Measurements from ENCODE around the gene TNFAIP8. TPM values are rescaled to one million over a fixed set of nuclear protein-coding genes. Genes with fewer than 3 reads are reported as not detected.

TNFAIP8 gene
- polyA plus RNA-seq, 1 of the 3 experiments (the other 2 are of a cell fraction), result 31.3 TPM

DNA sequence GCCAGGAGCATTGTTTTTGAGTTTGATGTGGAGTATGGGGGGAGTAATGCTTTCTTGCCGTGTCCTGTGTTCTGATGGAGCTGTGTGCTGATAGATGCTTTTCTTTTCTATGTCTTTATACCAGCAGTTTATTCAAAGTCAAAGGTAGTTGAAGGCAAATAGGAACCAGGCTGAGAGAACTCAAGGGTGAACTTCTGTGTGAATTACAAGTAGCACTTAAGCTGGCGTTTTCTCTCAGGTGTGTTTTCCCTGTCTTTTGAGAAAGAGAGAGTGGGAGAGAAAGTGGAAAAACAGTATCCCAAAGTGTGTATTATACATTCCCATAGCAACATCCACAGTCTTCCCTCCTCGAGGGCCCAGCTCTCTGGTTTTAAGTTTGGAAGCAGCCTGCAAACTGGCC, 1.5 kb downstream of the TNFAIP8 start:
- ChIA-PET CTCF (interaction anchor here (0.6 to 2.9 kb wide), 4 partner anchors 9 to 369 kb away, joined by 3 to 10 read pairs (median 6); partner anchors contain the start of gene DTWD2), POLR2A (no interaction called here)
- Histone ChIP-seq H3K9ac (no peak overlapping the region), H3K4me1 (ENCODE audit: control insufficient read depth in 1 of 2, insufficient read depth in 2 of 2, low read depth in 1 of 2, low read length in 1 of 2) (peaks cover 0 to 4% of the 10 kb centered on the region in 2 experiments; a peak in 2 of 4 replicates), H3K4me2 (peak overlapping the region; percentile 67; the same call in 1 of the 2 replicates), H2AFZ (ENCODE audit: low read depth) (no peak overlapping the region), H3K36me3 (replicated peaks in 1 of 2; ENCODE audit: control insufficient read depth in 1 of 2, insufficient read depth in 2 of 2, low read length in 1 of 2) (no peaks in the 10 kb centered on the region), H3K27me3 (ENCODE audit: insufficient read depth) (no peaks in the 10 kb centered on the region), H3K9me3 (no peaks in the 10 kb centered on the region), H3K4me3 (ENCODE audit: low read depth in 2 of 2, low read length in 1 of 2) (no peak overlapping the region; a peak in 1 of 4 replicates), H3F3A (replicated peaks; ENCODE audit: insufficient read depth) (no peaks in the 10 kb centered on the region), H3K9me2 (no peaks in the 10 kb centered on the region), H3K79me2 (ENCODE audit: insufficient read depth) (peaks cover 18% of the 10 kb centered on the region), H4K20me1 (ENCODE audit: insufficient read depth) (no peaks in the 10 kb centered on the region), H3K27ac (ENCODE audit: low read depth in 2 of 2, low read length in 1 of 2) (no peak overlapping the region)
- no peak for DNase-seq
- TF ChIP-seq, protein P1, sequence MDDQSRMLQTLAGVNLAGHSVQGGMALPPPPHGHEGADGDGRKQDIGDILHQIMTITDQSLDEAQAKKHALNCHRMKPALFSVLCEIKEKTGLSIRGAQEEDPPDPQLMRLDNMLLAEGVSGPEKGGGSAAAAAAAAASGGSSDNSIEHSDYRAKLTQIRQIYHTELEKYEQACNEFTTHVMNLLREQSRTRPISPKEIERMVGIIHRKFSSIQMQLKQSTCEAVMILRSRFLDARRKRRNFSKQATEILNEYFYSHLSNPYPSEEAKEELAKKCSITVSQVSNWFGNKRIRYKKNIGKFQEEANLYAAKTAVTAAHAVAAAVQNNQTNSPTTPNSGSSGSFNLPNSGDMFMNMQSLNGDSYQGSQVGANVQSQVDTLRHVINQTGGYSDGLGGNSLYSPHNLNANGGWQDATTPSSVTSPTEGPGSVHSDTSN (IDR thresholded peaks at IDR 0.05), result no peak
- TF ChIP-seq CHD2 (IDR thresholded peaks at IDR 0.05; ENCODE audit: low read length, partially characterized antibody) (no peak), NRF1 (IDR thresholded peaks at IDR 0.05; ENCODE audit: low read depth, low read length) (no peak), YY1 (IDR thresholded peaks at IDR 0.05; ENCODE audit: low read depth) (no peak)
- TF ChIP-seq, protein P2, sequence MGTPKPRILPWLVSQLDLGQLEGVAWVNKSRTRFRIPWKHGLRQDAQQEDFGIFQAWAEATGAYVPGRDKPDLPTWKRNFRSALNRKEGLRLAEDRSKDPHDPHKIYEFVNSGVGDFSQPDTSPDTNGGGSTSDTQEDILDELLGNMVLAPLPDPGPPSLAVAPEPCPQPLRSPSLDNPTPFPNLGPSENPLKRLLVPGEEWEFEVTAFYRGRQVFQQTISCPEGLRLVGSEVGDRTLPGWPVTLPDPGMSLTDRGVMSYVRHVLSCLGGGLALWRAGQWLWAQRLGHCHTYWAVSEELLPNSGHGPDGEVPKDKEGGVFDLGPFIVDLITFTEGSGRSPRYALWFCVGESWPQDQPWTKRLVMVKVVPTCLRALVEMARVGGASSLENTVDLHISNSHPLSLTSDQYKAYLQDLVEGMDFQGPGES (IDR thresholded peaks at IDR 0.05; ENCODE audit: low read depth, low read length), result no peak
- WGBS (ENCODE audit: low lambda C conversion rate), result 86% methylated on average over 3 of the region's 3 CpGs

DNA sequence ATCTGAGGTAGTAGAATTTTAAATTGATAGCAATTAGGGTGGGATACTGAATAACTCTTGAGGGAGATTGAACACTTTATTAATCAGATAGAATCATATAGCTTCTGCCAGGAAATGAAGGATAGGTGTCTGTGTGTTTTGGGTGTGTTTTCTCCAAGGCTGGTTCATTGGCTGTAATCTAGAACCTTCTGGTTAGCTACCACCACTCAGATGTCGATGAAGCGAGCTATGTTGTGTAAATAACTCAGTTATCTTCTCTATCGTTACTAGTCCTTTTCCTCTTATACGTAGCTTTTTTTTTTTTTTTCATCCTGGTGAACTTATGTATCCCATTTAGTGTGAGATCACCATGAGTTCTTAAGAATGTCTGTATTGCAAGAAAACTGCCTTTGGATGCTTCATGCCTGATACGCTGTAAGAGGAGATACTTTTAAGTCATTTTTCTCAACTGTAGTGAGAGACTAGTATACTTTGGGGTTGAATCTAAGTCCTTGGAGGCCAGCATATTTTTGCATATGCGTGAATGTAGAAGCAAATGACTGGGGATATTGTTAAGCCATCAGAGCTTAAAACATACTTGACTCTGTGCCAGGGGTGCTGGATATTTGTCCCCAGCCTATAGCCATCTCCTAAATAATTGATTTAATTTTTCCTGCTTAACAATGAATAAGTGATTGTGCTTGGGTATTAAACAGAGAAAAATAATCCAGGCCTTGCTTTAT, 2.1 kb downstream of the TNFAIP8 start:
- no peak for DNase-seq
- ChIA-PET CTCF (interaction anchor here (0.6 to 2.9 kb wide), 2 partner anchors 26 to 370 kb away, joined by 3 to 10 read pairs; partner anchors contain the start of gene DTWD2), POLR2A (no interaction called here)
- no peak overlapping the region for H3K9ac ChIP-seq
- whole genome bisulfite sequencing (ENCODE audit: low lambda C conversion rate), result 97% methylated on average over 6 of the region's 6 CpGs
- H3K9me2 ChIP-seq, result no peaks in the 10 kb centered on the region
- no peaks in the 10 kb centered on the region for H3K27me3 ChIP-seq (ENCODE audit: insufficient read depth)
- H2AFZ ChIP-seq (ENCODE audit: low read depth), result no peak overlapping the region
- peaks cover 18% of the 10 kb centered on the region for H3K79me2 ChIP-seq (ENCODE audit: insufficient read depth)
- TF ChIP-seq POLR2AphosphoS5 (IDR thresholded peaks at IDR 0.05; ENCODE audit: low read depth, low read length) (no peak), EP300 (IDR thresholded peaks at IDR 0.05; ENCODE audit: borderline replicate concordance in 1 of 2, low read depth in 1 of 2, low read length in 1 of 2) (no peak)
- TF ChIP-seq, protein P3, sequence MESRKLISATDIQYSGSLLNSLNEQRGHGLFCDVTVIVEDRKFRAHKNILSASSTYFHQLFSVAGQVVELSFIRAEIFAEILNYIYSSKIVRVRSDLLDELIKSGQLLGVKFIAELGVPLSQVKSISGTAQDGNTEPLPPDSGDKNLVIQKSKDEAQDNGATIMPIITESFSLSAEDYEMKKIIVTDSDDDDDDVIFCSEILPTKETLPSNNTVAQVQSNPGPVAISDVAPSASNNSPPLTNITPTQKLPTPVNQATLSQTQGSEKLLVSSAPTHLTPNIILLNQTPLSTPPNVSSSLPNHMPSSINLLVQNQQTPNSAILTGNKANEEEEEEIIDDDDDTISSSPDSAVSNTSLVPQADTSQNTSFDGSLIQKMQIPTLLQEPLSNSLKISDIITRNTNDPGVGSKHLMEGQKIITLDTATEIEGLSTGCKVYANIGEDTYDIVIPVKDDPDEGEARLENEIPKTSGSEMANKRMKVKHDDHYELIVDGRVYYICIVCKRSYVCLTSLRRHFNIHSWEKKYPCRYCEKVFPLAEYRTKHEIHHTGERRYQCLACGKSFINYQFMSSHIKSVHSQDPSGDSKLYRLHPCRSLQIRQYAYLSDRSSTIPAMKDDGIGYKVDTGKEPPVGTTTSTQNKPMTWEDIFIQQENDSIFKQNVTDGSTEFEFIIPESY (IDR thresholded peaks at IDR 0.05; ENCODE audit: borderline replicate concordance, low read depth), result no peak
- H3K4me3 ChIP-seq (ENCODE audit: low read depth in 2 of 2, low read length in 1 of 2), result no peak overlapping the region
- no peaks in the 10 kb centered on the region for H4K20me1 ChIP-seq (ENCODE audit: insufficient read depth)
- no peaks in the 10 kb centered on the region for H3K36me3 ChIP-seq (replicated peaks in 1 of 2; ENCODE audit: control insufficient read depth in 1 of 2, insufficient read depth in 2 of 2, low read length in 1 of 2)
- no peak overlapping the region for H3K4me2 ChIP-seq
- H3K9me3 ChIP-seq, result no peaks in the 10 kb centered on the region
- no peak overlapping the region for H3K27ac ChIP-seq (ENCODE audit: low read depth in 2 of 2, low read length in 1 of 2)
- H3F3A ChIP-seq (replicated peaks; ENCODE audit: insufficient read depth), result no peaks in the 10 kb centered on the region
- H3K4me1 ChIP-seq (ENCODE audit: control insufficient read depth in 1 of 2, insufficient read depth in 2 of 2, low read depth in 1 of 2, low read length in 1 of 2), result peaks cover 0 to 4% of the 10 kb centered on the region in 2 experiments; a peak in 2 of 4 replicates

Measured in SK-N-SH (cell line).